C1 segment of cervical spinal cord (tissue), 14 donors: ENCODE measurements around the gene MTIF3.

Experiments used
- DNase-seq, 14 donors: peaks; one replicate each; lab custom pipeline; 2025; lab: John Stamatoyannopoulos, UW

The MTIF3 gene

GRCh38 chr13:27461940-27462584 is 11.7 kb upstream of the MTIF3 start:
- peak in 1 of 14 donors; percentile 58 for DNase-seq

GRCh38 chr13:27455331-27455855 is 5.0 kb upstream of the MTIF3 start:
- DNase-seq = no peak

DNA sequence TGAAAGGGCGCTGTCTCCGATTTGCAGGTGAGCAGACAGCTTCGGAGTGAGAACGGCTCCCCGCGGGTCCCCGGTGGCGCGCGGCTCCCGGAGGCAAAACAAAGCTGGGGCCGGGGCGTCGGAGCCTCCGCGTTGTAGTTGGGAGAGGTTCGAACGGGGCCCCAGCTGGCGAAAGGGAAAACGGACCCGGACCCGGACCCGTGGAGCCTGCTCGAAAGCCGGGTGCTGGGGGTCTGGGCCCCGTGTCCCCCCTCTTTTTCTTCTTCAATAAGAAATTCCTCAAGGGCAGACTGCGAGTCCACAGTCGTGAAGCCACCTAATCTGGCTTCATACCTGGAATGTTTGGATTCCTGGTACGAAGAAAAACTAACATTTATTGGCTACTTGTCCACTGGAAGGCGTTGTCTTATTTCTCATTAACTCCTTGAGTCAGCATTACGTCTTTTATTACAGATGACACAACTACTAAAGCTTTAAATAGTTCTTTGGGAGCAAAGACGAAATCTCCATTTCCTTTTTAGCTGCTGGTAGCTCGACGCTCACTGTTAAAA is 632 bp upstream of the MTIF3 start:
- peak in 8 of 14 donors; percentile 23 to 68 (median 42) for DNase-seq

DNA sequence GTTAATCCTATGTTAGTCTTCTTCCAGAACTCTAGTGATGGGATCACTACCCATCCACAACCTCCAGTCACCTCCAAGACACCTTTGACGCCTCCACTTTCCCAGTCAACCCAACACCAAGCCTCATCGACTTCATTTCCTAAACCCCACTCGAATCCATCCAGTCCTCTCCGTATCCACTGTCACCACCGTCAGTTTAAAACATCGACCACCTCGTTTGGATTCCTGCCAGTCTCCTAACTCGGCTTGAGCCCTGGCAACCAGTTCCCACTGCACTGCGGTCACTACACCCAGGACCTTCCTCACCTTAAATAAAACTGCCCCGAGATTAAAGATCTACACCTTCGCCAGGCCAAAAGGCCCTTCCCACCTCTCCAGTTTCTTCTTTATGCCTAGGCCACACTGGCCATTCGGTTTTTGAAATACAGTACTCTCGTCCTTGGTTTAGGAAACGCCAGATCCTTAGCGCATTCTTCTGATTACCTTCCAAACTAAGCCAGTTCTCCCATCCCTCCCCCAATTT is 1.2 kb downstream of the MTIF3 start:
- DNase-seq = no peak

GRCh38 chr13:27448308-27448707 is 2.1 kb downstream of the MTIF3 start:
- no peak for DNase-seq

DNA sequence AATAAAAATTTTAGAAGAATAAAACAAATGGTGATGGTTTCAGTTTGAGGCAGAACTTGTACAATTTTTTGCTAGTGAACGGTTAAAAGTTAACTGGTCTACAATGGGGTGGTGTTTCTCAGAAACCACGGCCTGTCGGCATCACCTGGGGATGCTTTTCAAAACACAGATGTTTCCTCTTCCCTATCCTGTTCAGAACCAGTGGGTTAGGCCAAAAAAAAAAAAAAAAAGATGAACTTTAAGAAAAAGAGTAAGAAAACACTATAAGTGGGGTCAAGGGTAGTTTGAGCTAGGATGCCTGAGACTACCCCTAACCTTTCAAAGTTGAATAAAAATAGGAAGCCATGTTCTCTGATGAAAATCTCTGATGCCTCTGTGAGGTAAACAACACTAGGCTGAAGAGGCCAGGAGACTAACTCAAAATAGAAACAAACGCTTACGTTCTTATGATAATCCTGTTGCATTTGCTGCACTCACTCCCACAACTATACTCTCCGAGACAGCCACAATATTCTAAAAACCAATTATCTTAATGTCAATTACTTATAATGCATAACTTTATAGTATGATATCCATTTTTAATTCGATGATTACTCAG is 3.3 kb downstream of the MTIF3 start:
- DNase-seq = no peak

- no peak for DNase-seq
Measured at GRCh38 chr13:27442797-27443196, 7.6 kb downstream of the MTIF3 start.

DNA sequence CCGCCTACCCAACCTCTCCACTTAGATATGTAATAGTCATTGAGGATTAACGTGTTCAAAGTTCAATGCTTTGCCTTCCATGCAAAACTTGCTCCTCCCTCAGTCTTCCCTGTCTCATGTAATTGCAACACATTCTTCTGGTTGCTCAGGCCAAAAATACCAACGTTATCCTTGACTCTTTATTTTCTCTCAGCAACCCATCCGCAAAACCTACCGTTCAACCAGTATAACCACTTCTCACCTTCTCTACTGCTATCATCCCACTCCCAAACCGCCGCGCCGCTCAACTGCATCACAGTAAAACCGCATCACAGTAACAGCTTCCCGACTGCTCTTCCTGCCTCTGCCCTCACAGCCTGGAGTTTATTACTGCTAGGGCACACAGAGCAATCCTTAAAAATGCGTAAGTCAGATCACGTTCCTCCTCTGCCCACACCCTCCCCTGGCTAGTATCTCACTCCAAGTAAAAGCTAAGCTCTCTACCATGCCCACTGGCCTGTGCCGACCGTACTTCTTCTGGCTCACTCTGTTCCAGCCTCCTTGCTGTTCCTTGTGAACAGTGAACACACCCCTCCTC is 8.2 kb downstream of the MTIF3 start:
- DNase-seq = no peak

- DNase-seq = no peak
Measured at GRCh38 chr13:27440408-27440807, 10.0 kb downstream of the MTIF3 start.

GRCh38 chr13:27437126-27437525 is 13.2 kb downstream of the MTIF3 start:
- DNase-seq = no peak

DNA sequence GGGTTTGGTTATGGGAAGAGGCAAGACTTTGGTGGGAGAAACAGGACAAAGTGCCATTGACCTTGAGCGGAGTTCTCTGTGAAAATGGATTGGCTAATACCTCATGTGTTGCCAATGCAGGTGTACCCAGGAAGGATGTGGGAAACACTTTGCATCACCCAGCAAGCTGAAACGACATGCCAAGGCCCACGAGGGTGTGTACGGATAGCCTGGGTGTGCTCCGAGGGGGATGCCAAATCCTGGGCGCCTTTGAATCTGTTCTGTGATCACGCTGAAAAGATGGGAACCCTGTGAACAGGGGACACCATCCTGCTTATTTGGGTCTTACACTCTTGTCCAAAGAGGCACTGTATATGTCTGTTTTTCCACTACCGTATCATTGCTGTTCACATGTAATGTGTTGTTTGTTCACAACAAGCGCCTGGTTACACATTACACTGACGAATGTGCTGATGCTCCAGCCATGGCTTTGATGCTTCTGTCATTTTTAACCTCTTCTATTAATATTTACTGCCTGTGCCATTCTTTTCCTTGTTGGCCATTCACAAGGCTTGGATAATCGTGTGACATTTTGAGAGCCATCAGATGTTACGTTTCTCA is 17.7 kb downstream of the MTIF3 start:
- DNase-seq = no peak

- no peak for DNase-seq
Measured at GRCh38 chr13:27432180-27432579, 18.2 kb downstream of the MTIF3 start.

DNA sequence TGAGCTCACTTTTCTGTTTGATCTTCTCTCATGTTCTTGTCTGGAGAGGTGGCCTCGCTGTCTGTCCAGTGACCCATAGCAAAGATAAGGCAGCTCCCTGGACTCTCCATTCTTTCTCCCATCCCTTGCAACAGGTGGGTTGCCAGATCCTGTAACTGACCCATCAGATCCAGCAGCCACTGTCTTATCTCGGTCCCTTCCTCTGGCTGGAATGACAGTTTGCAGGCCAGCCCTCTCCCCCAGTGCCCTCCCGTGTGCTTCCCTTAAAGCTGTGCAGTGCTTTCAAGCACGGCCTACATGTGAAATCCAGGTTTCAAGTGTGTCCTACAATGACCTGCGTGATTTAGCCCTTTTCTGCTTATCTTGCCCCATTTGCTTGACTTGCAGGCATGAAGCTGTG is 22.2 kb downstream of the MTIF3 start:
- DNase-seq = no peak

DNA sequence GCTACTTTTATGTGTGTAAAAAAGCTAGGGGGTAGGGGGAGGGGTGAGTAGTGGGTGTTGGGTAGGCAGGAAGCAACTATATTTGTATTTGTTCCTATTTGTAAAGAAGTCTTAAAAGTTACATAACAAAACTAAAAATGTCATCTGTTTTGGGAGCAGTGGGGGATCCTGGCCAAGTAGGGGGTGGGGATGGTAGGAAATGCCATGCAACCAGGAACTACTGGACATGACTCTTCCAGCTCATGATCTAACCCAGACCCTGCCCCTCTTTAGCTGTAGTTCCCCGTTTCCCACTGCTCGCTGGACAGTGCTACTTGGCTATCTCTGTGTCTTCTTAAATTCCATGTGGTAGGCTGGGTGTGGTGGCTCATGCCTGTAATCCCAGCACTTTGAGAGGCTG is 22.7 kb downstream of the MTIF3 start:
- DNase-seq = no peak

- peak in 10 of 14 donors; percentile 11 to 79 (median 34) for DNase-seq
Measured at GRCh38 chr13:27425918-27426630, 24.3 kb downstream of the MTIF3 start.

DNA sequence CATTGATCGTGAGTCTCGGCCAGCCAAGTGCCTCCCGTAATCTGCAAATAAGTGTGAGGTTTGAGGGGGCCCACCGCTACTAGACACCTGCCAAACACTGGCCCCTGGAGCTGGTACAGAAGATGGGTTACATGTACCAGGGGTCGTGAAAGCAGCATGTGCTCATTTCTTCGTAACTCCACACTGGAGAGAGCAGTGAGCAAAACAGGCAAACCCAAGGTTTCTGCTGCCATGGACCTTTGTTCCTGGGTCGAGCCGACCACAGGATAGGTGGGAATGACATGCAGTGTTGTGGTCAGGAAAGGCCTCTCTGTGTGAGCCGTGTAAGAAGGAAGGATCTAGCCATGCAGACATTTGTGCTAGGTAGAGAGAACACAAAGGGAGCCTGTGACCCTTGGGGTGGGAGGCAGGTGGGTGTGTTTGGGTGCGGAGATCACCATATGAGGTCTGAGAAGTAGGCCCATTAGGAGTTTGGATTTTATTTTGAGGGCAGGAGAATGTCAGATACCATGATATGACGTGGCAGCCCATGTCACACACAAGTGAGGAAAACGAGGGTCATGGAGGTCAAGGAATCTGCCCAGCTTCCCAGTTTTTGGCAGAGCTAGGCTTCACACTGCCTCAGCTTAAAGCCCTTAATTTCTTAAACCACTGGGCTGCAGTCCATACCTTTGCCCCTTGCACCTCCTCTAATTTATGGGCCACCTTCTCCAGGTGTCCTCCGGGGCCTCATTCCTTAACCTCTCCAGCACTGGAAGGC is 25.0 kb downstream of the MTIF3 start:
- DNase-seq = no peak

GRCh38 chr13:27424246-27425157 is 25.9 kb downstream of the MTIF3 start, which contains the start of gene GTF3A:
TSS of gene GTF3A (plus strand) at chr13:27424619.
- DNase-seq = peak; percentile 25 to 93 (median 76)

DNA sequence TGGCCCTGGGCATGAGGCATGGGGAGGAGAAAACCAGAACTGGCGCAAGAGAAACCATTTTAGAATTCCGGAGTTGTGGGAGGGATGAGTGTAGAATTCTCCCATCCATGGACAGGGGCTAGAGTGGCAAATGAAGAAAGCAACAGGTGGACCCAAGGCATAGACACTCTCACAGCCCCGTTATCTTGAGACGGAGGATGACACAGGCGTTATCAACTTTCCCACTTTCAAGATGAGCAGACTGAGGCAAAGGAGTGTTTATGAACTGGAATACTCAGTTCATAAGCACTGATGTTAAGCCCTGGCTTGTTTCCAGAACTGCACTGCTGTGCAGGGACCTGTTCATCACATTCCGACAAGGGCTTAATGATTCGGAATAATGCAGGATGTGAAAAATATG is 27.0 kb downstream of the MTIF3 start:
- DNase-seq = no peak

GRCh38 chr13:27421101-27421871 is 29.1 kb downstream of the MTIF3 start:
- DNase-seq = no peak
